SK-N-SH (cell line): Measurements from ENCODE around the gene HFE. TPM values are rescaled to one million over a fixed set of nuclear protein-coding genes. Genes with fewer than 3 reads are reported as not detected.

ENCODE experiments used
- CTCF ChIA-PET: fragments of 300-600, 350-600 bp; formaldehyde crosslinking; extraction: SDS; loops from one replicate; lab custom pipeline; 2021; lab: Yijun Ruan, JAX
- POLR2A ChIA-PET: fragments of 350-600 bp; sonication (Branson Sonifier 250); formaldehyde crosslinking; extraction: SDS; loops from one replicate; lab custom pipeline; 2020; ENCODE audit warnings: antibody characterized with exemption, inconsistent platforms; lab: Yijun Ruan, JAX
- DNase-seq: peaks from one replicate; pipeline ENCODE4 v3.0.0; 2012
- H2AFZ ChIP-seq: fragments of 200-600 bp; sonication (generic); 2 replicates; pipeline ENCODE4 v1.8.1; 2016; ENCODE audit warnings: antibody characterized with exemption, mild to moderate bottlenecking, low read depth
- H3F3A ChIP-seq: fragments of 200-600 bp; sonication (generic); replicated peaks from 2 replicates; pipeline ENCODE3; 2016; ENCODE audit warnings: antibody characterized with exemption, mild to moderate bottlenecking; ENCODE audit not compliant: insufficient read depth
- H3K27ac ChIP-seq, 2 experiments: fragments of 200-500 bp in 1 of 2; fragments of 200-600 bp in 1 of 2; sonication (Bioruptor generic) in 1 of 2; sonication (generic), shearing (Covaris generic) in 1 of 2; 2 replicates each; pipeline versions ENCODE4 v1.5.1 to v1.6.1; 2014 to 2016; ENCODE audit warnings: low read depth in 2 of 2, inconsistent platforms in 1 of 2, low read length in 1 of 2, mild to moderate bottlenecking in 1 of 2, mixed read lengths in 1 of 2
- H3K27me3 ChIP-seq: fragments of 200-600 bp; sonication (generic), shearing (Covaris generic); 2 replicates; pipeline ENCODE4 v1.6.1; 2016; ENCODE audit warnings: mixed run types; ENCODE audit not compliant: insufficient read depth
- H3K36me3 ChIP-seq, 2 experiments: fragments of 200-500 bp in 1 of 2; fragments of 200-600 bp in 1 of 2; sonication (Bioruptor generic) in 1 of 2; sonication (generic) in 1 of 2; replicated peaks in 1 of 2; 2 replicates each; pipeline versions ENCODE3 to v1.5.1; 2014 to 2016; ENCODE audit warnings: low read length in 1 of 2, mild to moderate bottlenecking in 1 of 2; ENCODE audit not compliant: insufficient read depth in 2 of 2, control insufficient read depth in 1 of 2
- H3K4me1 ChIP-seq, 2 experiments: fragments of 200-500 bp in 1 of 2; fragments of 200-600 bp in 1 of 2; sonication (Bioruptor generic) in 1 of 2; sonication (generic), shearing (Covaris generic) in 1 of 2; 2 replicates each; pipeline versions ENCODE4 v1.5.1 to v1.6.1; 2014 to 2016; ENCODE audit warnings: low read depth in 1 of 2, low read length in 1 of 2, mixed run types in 1 of 2; ENCODE audit not compliant: insufficient read depth in 2 of 2, control insufficient read depth in 1 of 2
- H3K4me2 ChIP-seq: fragments of 200-600 bp; sonication (generic), shearing (Covaris generic); 2 replicates; pipeline ENCODE4 v1.6.1; 2017; ENCODE audit warnings: mixed run types
- H3K4me3 ChIP-seq, 2 experiments: fragments of 200-500 bp in 1 of 2; fragments of 200-600 bp in 1 of 2; sonication (Bioruptor generic) in 1 of 2; sonication (generic), shearing (Covaris generic) in 1 of 2; 2 replicates each; pipeline versions ENCODE4 v1.5.1 to v1.8.1; 2014 to 2016; ENCODE audit warnings: low read depth in 2 of 2, inconsistent platforms in 1 of 2, low read length in 1 of 2, mild to moderate bottlenecking in 1 of 2, mixed read lengths in 1 of 2, moderate library complexity in 1 of 2
- H3K79me2 ChIP-seq: fragments of 200-600 bp; sonication (generic); 2 replicates; pipeline ENCODE4 v1.8.1; 2017; ENCODE audit warnings: mild to moderate bottlenecking; ENCODE audit not compliant: insufficient read depth
- H3K9ac ChIP-seq: fragments of 200-600 bp; sonication (generic); 2 replicates; pipeline ENCODE4 v1.6.1; 2017; ENCODE audit warnings: mixed run types
- H3K9me2 ChIP-seq: fragments of 200-600 bp; sonication (generic); 2 replicates; pipeline ENCODE4 v1.6.1; 2017; ENCODE audit warnings: mixed run types
- H3K9me3 ChIP-seq: fragments of 200-600 bp; sonication (generic); 2 replicates; pipeline ENCODE4 v1.6.1; 2017; ENCODE audit warnings: mixed run types, mild to moderate bottlenecking, moderate library complexity
- H4K20me1 ChIP-seq: fragments of 200-600 bp; sonication (generic); 2 replicates; pipeline ENCODE4 v1.6.1; 2017; ENCODE audit warnings: mild to moderate bottlenecking, mixed run types; ENCODE audit not compliant: insufficient read depth
- FOSL2 ChIP-seq: IDR thresholded peaks from 2 replicates; pipeline ENCODE4 v1.4.0; 2012; ENCODE audit warnings: low read depth, mild to moderate bottlenecking, moderate library complexity, borderline replicate concordance
- JUND ChIP-seq: IDR thresholded peaks from 2 replicates; pipeline ENCODE4 v1.4.0; 2012
- NRF1 ChIP-seq: IDR thresholded peaks from 2 replicates; pipeline ENCODE4 v1.6.1; 2012; ENCODE audit warnings: low read depth, mild to moderate bottlenecking, low read length
- RXRA ChIP-seq: IDR thresholded peaks from 2 replicates; pipeline ENCODE4 v1.4.0; 2012; ENCODE audit warnings: low read depth, mild to moderate bottlenecking, borderline replicate concordance
- SMC3 ChIP-seq: IDR thresholded peaks from 2 replicates; pipeline ENCODE4 v1.6.1; 2012; ENCODE audit warnings: low read depth, low read length, improper control_type of control experiment
- TCF12 ChIP-seq: IDR thresholded peaks from 2 replicates; pipeline ENCODE4 v1.4.0; 2012
- WGBS: methylation state at CpG from one replicate; pipeline ENCODE4 v1.1.6; 2017; ENCODE audit warnings: low lambda C conversion rate; 5-methylcytosine and 5-hydroxymethylcytosine counted together
- polyA plus RNA-seq, 3 experiments: library from polyadenylated mRNA; depleted of rRNA; stranded (reverse); fragments of >200 nt; gene quantifications; 2 replicates each; pipeline ENCODE4 v1.2.3, GENCODE V29; 2012
- TF ChIP-seq, protein P1 (sequence below): IDR thresholded peaks from 2 replicates; pipeline ENCODE4; 2012
- TF ChIP-seq, protein P2 (sequence below): IDR thresholded peaks from 2 replicates; pipeline ENCODE4 v1.6.1; 2012; ENCODE audit warnings: mild to moderate bottlenecking, low read depth, low read length, moderate library complexity
- TF ChIP-seq, protein P3 (sequence below): IDR thresholded peaks from 2 replicates; pipeline ENCODE4 v1.4.0; 2012; ENCODE audit warnings: low read depth, borderline replicate concordance

The HFE gene
- polyA plus RNA-seq, 1 of the 3 experiments (the other 2 are of a cell fraction), result not detected

DNA sequence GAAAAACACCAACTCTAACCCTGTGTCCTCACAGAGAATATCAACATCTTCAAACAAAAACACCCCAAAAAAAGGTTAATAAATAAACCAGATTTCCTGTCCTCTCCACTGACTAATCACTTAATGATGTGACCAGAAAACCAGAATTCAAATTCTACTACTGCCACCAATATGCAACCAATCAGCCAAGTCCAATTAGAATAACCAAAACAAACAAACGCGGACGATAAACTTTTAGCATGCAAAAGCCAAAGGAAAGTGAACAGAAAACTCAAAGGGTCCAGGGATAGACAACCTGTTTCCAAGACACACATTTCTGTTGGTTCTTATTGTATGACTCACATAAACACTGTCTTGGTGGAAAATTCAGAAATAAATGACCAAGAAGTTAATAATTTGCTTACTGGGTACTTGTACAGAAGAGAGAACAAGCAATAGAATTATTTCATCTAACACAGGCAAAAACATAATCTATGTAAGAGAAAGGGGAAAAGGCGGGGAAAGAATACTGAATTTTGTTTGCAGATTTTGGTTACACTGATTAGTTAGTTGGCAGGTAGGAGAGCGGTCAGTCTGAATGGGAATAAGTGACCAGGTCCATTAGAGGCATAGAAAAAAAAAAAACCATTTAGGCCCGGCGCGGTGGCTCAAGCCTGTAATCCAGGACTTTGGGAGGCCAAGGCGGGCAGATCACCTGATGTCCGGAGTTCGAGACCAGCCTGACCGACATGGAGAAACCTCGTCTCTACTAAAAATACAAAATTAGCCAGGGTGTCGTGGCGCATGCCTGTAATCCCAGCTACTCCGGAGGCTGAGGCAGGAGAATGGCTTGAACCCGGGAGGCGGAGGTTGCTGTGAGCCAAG, 34.1 kb downstream of the HFE start:
- no peaks in the 10 kb centered on the region for H3K27me3 ChIP-seq

DNA sequence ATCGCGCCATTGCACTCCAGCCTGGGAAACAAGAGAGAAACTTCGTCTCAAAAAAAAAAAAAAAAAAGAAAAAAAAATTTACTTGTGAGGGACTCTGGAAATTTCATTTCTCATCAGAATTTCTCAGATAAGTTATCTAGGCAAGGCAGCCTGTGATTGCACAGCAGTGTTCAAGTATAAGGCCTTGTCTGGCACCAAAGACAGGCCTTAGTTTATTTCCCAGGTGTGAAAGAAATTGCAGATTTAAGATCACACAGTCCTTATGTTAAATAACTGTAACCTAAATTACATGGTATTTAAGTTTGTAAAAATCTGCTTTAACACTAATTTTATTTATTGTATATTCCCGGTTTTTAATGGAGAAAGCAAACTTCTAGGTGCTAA, 34.8 kb downstream of the HFE start:
- ChIA-PET POLR2A (interaction anchor here (0.7 to 7.6 kb wide), 2 partner anchors 35 to 67 kb away, joined by 8 to 623 read pairs; a partner anchor contains a TSS), CTCF (no interaction called here)
- Histone ChIP-seq H3K4me2 (peak overlapping the region; percentile 80), H3K9me2 (no peaks in the 10 kb centered on the region), H3K9me3 (no peaks in the 10 kb centered on the region), H3K36me3 (peaks cover 0 to 5% of the 10 kb centered on the region in 2 experiments), H4K20me1 (peaks cover 26% of the 10 kb centered on the region), H3F3A (peaks cover 33% of the 10 kb centered on the region), H3K4me3 (peak overlapping the region; percentile 84 to 94; a peak in 2 of 4 replicates), H3K79me2 (peaks cover 30% of the 10 kb centered on the region), H3K4me1 (peaks cover 0 to 5% of the 10 kb centered on the region in 2 experiments; a peak in 3 of 4 replicates), H3K27ac (peak overlapping the region; percentile 92 to 100), H3K9ac (peak overlapping the region; percentile 98), H2AFZ (0 out of 2 replicates have a peak overlapping the region, but pooled peaks have one; percentile 19), H3K27me3 (no peaks in the 10 kb centered on the region)
- no peak for DNase-seq
- TF ChIP-seq, protein P1, sequence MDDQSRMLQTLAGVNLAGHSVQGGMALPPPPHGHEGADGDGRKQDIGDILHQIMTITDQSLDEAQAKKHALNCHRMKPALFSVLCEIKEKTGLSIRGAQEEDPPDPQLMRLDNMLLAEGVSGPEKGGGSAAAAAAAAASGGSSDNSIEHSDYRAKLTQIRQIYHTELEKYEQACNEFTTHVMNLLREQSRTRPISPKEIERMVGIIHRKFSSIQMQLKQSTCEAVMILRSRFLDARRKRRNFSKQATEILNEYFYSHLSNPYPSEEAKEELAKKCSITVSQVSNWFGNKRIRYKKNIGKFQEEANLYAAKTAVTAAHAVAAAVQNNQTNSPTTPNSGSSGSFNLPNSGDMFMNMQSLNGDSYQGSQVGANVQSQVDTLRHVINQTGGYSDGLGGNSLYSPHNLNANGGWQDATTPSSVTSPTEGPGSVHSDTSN, result no peak
- TF ChIP-seq FOSL2 (no peak), NRF1 (no peak), SMC3 (no peak), JUND (no peak), RXRA (no peak)
- TF ChIP-seq, protein P2, sequence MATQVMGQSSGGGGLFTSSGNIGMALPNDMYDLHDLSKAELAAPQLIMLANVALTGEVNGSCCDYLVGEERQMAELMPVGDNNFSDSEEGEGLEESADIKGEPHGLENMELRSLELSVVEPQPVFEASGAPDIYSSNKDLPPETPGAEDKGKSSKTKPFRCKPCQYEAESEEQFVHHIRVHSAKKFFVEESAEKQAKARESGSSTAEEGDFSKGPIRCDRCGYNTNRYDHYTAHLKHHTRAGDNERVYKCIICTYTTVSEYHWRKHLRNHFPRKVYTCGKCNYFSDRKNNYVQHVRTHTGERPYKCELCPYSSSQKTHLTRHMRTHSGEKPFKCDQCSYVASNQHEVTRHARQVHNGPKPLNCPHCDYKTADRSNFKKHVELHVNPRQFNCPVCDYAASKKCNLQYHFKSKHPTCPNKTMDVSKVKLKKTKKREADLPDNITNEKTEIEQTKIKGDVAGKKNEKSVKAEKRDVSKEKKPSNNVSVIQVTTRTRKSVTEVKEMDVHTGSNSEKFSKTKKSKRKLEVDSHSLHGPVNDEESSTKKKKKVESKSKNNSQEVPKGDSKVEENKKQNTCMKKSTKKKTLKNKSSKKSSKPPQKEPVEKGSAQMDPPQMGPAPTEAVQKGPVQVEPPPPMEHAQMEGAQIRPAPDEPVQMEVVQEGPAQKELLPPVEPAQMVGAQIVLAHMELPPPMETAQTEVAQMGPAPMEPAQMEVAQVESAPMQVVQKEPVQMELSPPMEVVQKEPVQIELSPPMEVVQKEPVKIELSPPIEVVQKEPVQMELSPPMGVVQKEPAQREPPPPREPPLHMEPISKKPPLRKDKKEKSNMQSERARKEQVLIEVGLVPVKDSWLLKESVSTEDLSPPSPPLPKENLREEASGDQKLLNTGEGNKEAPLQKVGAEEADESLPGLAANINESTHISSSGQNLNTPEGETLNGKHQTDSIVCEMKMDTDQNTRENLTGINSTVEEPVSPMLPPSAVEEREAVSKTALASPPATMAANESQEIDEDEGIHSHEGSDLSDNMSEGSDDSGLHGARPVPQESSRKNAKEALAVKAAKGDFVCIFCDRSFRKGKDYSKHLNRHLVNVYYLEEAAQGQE, result no peak
- whole genome bisulfite sequencing, result 75% methylated on average over 4 of the region's 4 CpGs

More for the DNA sequence above, 34.1 kb downstream of the HFE start:
- Histone ChIP-seq H3K36me3 (no peaks in the 10 kb centered on the region), H4K20me1 (peaks cover 20% of the 10 kb centered on the region), H3K9me2 (no peaks in the 10 kb centered on the region), H3K4me1 (peaks cover 0 to 5% of the 10 kb centered on the region in 2 experiments; a peak in 3 of 4 replicates), H3K9ac (no peak overlapping the region), H2AFZ (peak overlapping the region; percentile 67; the same call in 1 of the 2 replicates), H3K27ac (peak overlapping the region; percentile 92 to 100), H3F3A (peaks cover 29% of the 10 kb centered on the region), H3K4me2 (0 out of 2 replicates have a peak overlapping the region, but pooled peaks have one; percentile 12), H3K9me3 (no peaks in the 10 kb centered on the region), H3K79me2 (peaks cover 23% of the 10 kb centered on the region), H3K4me3 (no peak overlapping the region)
- POLR2A ChIA-PET, result interaction anchor here (0.7 kb wide), 1 partner anchor 68 kb away, joined by 8 read pairs; no protein-coding TSS in a partner anchor
- CTCF ChIA-PET, result no interaction called here
- TF ChIP-seq, protein P3, sequence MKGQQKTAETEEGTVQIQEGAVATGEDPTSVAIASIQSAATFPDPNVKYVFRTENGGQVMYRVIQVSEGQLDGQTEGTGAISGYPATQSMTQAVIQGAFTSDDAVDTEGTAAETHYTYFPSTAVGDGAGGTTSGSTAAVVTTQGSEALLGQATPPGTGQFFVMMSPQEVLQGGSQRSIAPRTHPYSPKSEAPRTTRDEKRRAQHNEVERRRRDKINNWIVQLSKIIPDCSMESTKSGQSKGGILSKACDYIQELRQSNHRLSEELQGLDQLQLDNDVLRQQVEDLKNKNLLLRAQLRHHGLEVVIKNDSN, result no peak
- peak; percentile 15; the same call in 1 of the 2 replicates for TF ChIP-seq TCF12
- DNase-seq, result no peak
- WGBS, result 89% methylated on average over 16 of the region's 18 CpGs
